Suppressor macrophage treated with lipopolysaccharide for 1 hour (primary cell): ENCODE results near the gene INHA.

Experiments
- DNase-seq, 3 donors: peaks; one replicate each; pipeline ENCODE4 v3.0.0-alpha.2; 2020 to 2022

Gene INHA

GRCh38 chr2:219613461-219614070 lies 41.5 kb downstream of the INHA start:
- DNase-seq = no peak

GRCh38 chr2:219614076-219614860 lies 42.2 kb downstream of the INHA start:
- no peak for DNase-seq

DNA sequence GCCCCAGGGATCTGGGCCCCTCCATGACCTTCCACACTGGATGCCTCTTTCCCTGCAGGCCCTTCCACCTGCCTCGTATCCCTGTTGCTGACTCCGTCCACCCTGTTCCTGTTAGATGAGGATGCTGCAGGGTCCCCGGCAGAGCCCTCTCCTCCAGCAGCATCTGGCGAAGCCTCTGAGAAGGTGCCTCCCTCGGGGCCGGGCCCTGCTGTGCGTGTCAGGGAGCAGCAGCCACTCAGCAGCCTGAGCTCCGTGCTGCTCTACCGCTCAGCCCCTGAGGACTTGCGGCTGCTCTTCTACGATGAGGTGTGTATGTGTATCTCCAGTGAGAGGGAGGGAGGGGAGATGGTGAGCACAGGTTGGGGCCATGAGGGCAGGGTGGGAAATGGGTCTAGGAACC lies 42.9 kb downstream of the INHA start:
- no peak for DNase-seq

DNA sequence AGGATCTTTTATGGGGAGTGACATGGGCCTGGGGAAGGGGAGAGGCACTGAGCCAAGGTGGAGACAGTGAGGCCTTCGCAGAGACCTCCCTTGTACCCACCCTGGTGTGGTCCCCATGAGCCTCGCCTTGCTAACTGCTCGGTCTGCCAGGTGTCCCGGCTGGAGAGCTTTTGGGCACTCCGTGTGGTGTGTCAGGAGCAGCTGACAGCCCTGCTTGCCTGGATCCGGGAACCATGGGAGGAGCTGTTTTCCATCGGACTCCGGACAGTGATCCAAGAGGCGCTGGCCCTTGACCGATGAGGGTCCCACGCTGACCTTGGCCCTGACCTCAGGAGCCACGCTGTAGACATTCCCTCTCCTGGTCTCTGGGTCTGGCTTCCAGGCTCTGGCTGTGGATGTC lies 43.8 kb downstream of the INHA start:
- no peak for DNase-seq

GRCh38 chr2:219616550-219616949 lies 44.4 kb downstream of the INHA start:
- DNase-seq = no peak

- no peak for DNase-seq
Observed at GRCh38 chr2:219618733-219619122, 46.6 kb downstream of the INHA start.

DNA sequence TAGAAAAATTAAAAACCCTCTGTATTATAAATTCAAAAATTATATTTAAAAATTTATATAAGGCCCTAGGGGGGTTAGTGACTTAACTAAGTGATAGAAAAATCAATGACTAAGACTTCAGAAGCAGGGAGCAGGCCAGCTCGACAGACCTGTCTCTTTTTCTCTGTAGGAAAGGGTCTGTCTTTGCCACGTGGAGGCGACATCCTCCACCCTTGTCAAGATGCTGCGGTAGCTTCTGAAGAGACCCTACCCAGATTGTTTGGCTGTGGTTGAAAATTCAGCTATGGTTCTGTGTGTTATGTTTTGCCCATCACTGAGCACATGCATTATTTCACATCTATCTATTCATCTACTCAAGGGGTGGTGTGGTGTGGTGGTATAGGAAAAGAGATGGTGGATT lies 47.1 kb downstream of the INHA start:
- DNase-seq = no peak

- DNase-seq = no peak
Observed at GRCh38 chr2:219620546-219620945, 48.4 kb downstream of the INHA start.

- DNase-seq = peak in 2 of 3 donors; percentile 16
Observed at GRCh38 chr2:219621935-219622334, 49.8 kb downstream of the INHA start.

- no peak for DNase-seq
Observed at GRCh38 chr2:219622472-219622871, 50.4 kb downstream of the INHA start.

GRCh38 chr2:219624565-219624964 lies 52.5 kb downstream of the INHA start:
- no peak for DNase-seq

GRCh38 chr2:219625179-219625578 lies 53.1 kb downstream of the INHA start:
- no peak for DNase-seq
